IPS-15b (cell line): ENCODE results near the gene EYS.

Source experiments
- H3K27me3 ChIP-seq: one replicate; pipeline ENCODE4 v1.6.1; 2013; ENCODE audit warnings: low read length; ENCODE audit not compliant: control insufficient read depth, insufficient read depth
- H3K36me3 ChIP-seq: one replicate; pipeline ENCODE4 v1.6.1; 2013; ENCODE audit warnings: low read length; ENCODE audit not compliant: control insufficient read depth, insufficient read depth
- H3K4me1 ChIP-seq: one replicate; pipeline ENCODE4 v1.6.1; 2013; ENCODE audit warnings: mild to moderate bottlenecking, low read length; ENCODE audit not compliant: control insufficient read depth, insufficient read depth
- H3K4me3 ChIP-seq: one replicate; pipeline ENCODE4 v1.5.1; 2013; ENCODE audit warnings: low read depth, low read length
- H3K9ac ChIP-seq: one replicate; pipeline ENCODE4 v1.6.1; 2013; ENCODE audit warnings: low read depth, mild to moderate bottlenecking, low read length
- H3K9me3 ChIP-seq: one replicate; pipeline ENCODE4 v1.6.1; 2013; ENCODE audit warnings: mild to moderate bottlenecking, low read length; ENCODE audit not compliant: control insufficient read depth, insufficient read depth

The EYS gene

DNA sequence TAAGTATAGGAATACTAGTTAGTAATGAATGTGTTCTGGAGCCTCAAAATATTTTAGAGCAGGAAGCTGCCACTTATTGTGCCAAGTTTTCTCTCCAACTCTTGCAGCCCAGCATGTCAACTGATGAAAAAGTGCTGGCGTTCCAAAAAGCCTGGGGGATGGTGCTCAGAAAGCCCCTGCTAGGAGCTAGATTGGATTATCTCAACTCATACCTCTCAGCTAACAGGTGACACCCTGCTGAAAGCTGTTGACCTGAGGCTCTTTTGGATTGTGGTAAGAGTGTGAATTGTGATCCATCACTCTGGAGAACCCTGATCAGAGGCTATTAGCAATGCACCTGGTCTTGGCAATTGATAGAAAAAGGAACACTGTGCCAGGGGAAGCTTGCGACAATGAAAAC, 580.4 kb downstream of the EYS start:
- H3K9me3 ChIP-seq = no peaks in the 10 kb centered on the region
- H3K36me3 ChIP-seq = no peaks in the 10 kb centered on the region
- H3K4me3 ChIP-seq = no peak overlapping the region
- no peaks in the 10 kb centered on the region for H3K27me3 ChIP-seq
- peaks cover 2% of the 10 kb centered on the region for H3K4me1 ChIP-seq
- no peak overlapping the region for H3K9ac ChIP-seq

GRCh38 chr6:65123521-65123920, 583.5 kb downstream of the EYS start:
- Histone ChIP-seq H3K9ac (no peak overlapping the region), H3K36me3 (no peaks in the 10 kb centered on the region), H3K9me3 (no peaks in the 10 kb centered on the region), H3K4me1 (peaks cover 2% of the 10 kb centered on the region), H3K27me3 (no peaks in the 10 kb centered on the region), H3K4me3 (no peak overlapping the region)

DNA sequence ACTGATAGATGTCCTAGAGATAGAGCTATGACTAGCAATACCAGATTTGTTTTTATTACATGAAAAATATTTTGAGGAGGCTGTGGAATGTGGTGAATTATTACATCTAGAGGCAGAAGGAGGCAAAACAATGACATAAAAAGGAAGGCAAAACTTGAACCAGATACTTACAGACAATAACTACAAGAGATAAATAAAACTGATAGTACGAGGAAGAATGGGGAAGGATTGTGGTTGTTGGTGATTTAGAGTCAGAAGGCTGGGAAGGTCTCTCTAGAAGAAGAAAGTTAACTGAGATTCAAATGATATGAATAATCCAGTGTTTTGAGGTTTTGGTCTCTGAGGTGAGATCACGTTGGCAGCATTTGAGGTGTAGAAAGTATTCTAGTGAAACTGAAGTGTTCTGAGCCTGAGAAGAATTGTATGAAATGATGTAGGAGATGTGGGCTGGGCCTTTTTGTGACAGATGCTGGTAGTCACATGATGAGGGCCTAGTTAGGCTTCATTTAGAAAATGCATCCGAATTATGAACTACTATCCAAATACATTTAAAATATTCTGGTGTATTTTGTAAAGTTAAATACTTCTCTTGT, 589.1 kb downstream of the EYS start:
- no peaks in the 10 kb centered on the region for H3K36me3 ChIP-seq
- no peaks in the 10 kb centered on the region for H3K4me1 ChIP-seq
- H3K4me3 ChIP-seq = no peak overlapping the region
- no peaks in the 10 kb centered on the region for H3K9me3 ChIP-seq
- no peak overlapping the region for H3K9ac ChIP-seq
- H3K27me3 ChIP-seq = no peaks in the 10 kb centered on the region

GRCh38 chr6:65116326-65116725, 590.7 kb downstream of the EYS start:
- Histone ChIP-seq H3K4me3 (no peak overlapping the region), H3K4me1 (no peaks in the 10 kb centered on the region), H3K9me3 (no peaks in the 10 kb centered on the region), H3K9ac (no peak overlapping the region), H3K27me3 (no peaks in the 10 kb centered on the region), H3K36me3 (no peaks in the 10 kb centered on the region)

DNA sequence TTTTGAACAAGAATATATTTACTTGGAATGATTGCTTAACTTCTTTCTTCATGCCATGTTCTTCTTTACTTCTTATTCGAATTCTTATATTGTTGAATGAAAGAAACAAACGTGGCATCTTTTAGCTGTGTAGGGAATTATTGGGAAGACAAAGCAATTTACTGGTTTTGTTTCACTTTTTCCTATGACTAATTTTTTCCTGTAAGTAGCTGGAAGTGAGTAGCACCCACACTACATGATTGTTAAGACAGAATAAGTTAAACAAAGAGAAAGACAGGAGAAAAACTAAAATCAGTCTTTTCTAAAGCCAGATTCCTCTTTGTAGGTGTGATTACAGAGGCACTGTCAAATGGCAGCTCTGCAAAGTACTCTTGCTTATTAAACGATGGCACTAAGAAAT, 593.4 kb downstream of the EYS start:
- Histone ChIP-seq H3K9me3 (no peaks in the 10 kb centered on the region), H3K27me3 (no peaks in the 10 kb centered on the region), H3K4me1 (no peaks in the 10 kb centered on the region)

DNA sequence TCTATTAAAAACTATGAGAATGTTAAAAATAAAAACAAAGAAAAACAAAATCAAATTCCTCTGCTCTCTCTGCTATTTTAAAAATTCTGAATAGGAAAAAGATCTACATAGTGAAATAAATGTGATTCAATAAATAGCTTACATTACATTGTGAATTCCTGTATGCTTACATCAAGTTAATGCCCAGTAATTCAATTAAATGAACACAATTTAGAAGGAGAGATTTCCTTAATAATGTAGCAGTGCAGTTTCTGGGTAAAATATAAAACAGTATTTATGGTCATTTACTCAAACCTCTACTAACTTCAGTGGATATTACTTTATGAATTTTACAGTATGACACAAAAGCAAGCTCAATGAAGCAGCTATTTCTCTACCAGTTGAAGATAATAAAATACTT, 594.6 kb downstream of the EYS start:
- Histone ChIP-seq H3K4me3 (no peak overlapping the region), H3K9me3 (no peaks in the 10 kb centered on the region), H3K9ac (no peak overlapping the region), H3K27me3 (no peaks in the 10 kb centered on the region), H3K4me1 (no peaks in the 10 kb centered on the region), H3K36me3 (no peaks in the 10 kb centered on the region)

More for the DNA sequence above, 593.4 kb downstream of the EYS start:
- no peak overlapping the region for H3K4me3 ChIP-seq
- no peaks in the 10 kb centered on the region for H3K36me3 ChIP-seq
- H3K9ac ChIP-seq = no peak overlapping the region

GRCh38 chr6:65110031-65110430, 597.0 kb downstream of the EYS start:
- no peaks in the 10 kb centered on the region for H3K27me3 ChIP-seq
- no peaks in the 10 kb centered on the region for H3K4me1 ChIP-seq
- no peak overlapping the region for H3K4me3 ChIP-seq
- no peaks in the 10 kb centered on the region for H3K36me3 ChIP-seq
- H3K9me3 ChIP-seq = no peaks in the 10 kb centered on the region
- no peak overlapping the region for H3K9ac ChIP-seq

GRCh38 chr6:65098349-65098748, 608.7 kb downstream of the EYS start:
- no peak overlapping the region for H3K9ac ChIP-seq
- no peaks in the 10 kb centered on the region for H3K36me3 ChIP-seq
- no peaks in the 10 kb centered on the region for H3K9me3 ChIP-seq
- H3K4me3 ChIP-seq = no peak overlapping the region
- no peaks in the 10 kb centered on the region for H3K4me1 ChIP-seq
- H3K27me3 ChIP-seq = no peaks in the 10 kb centered on the region

DNA sequence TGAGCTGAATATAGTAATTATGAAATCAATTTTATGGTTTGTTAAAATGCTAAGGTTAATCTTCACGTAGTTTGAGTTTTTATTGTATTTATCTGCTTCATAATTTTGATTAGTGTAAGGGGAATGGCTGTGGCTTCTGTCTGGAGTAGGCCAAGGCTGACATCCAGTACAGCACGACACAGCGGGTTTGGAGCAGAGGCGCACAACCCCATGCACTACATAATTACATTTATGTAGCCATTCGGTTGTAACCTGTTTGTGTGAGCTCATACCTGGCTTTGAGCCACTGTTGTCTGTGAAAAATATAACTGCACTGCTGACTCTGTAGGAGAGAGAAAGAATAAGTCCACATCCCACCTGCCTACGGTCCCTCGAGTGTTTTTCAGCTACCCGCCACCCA, 615.5 kb downstream of the EYS start:
- Histone ChIP-seq H3K4me1 (no peaks in the 10 kb centered on the region), H3K36me3 (peaks cover 5% of the 10 kb centered on the region), H3K9me3 (peaks cover 5% of the 10 kb centered on the region), H3K4me3 (no peak overlapping the region), H3K9ac (no peak overlapping the region), H3K27me3 (no peaks in the 10 kb centered on the region)

DNA sequence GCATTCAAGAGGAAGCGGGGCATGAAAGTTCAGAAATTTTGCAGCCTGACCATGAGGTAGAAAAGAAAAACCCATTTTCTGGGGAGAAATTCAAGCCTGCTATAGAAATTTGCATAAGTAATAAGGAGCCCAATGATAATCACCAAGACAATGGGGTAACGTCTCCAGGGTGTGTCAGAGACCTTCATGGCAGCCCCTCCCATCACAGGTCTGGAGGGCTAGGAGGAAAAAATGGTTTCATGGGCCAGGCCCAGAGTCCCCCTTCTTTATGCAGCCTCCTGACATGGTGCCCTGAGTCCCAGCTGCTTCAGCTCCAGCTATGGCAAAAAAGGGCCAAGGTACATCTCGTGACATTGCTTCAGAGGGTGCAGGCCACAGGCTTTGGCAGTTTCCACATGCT, 618.5 kb downstream of the EYS start:
- peaks cover 5% of the 10 kb centered on the region for H3K36me3 ChIP-seq
- H3K4me1 ChIP-seq = no peaks in the 10 kb centered on the region
- no peak overlapping the region for H3K9ac ChIP-seq
- H3K9me3 ChIP-seq = peaks cover 5% of the 10 kb centered on the region
- no peak overlapping the region for H3K4me3 ChIP-seq
- H3K27me3 ChIP-seq = no peaks in the 10 kb centered on the region

- Histone ChIP-seq H3K36me3 (no peaks in the 10 kb centered on the region), H3K9ac (no peak overlapping the region), H3K4me1 (no peaks in the 10 kb centered on the region), H3K9me3 (no peaks in the 10 kb centered on the region), H3K27me3 (no peaks in the 10 kb centered on the region), H3K4me3 (no peak overlapping the region)
These were observed 625.3 kb downstream of the EYS start for GRCh38 chr6:65081756-65082155.

- H3K9ac ChIP-seq = no peak overlapping the region
- no peaks in the 10 kb centered on the region for H3K9me3 ChIP-seq
- H3K36me3 ChIP-seq = no peaks in the 10 kb centered on the region
- H3K4me3 ChIP-seq = no peak overlapping the region
- no peaks in the 10 kb centered on the region for H3K4me1 ChIP-seq
- H3K27me3 ChIP-seq = no peaks in the 10 kb centered on the region
These were observed 631.3 kb downstream of the EYS start for GRCh38 chr6:65075705-65076230.
